ENCODE results near the gene DOK3. TPM values are rescaled to one million over a fixed set of nuclear protein-coding genes. Genes with fewer than 3 reads are reported as not detected.

Gene DOK3
- total and polyA plus RNA-seq, 4 donors, result 15.6 to 146 (median 47.8) TPM

- peaks cover 13 to 56% (median 45%) of the 10 kb centered on the region in 4 donors for H3K36me3 ChIP-seq (ENCODE audit: control insufficient read depth in 4 of 4, insufficient read depth in 4 of 4, low read length in 4 of 4)
- no peaks in the 10 kb centered on the region for H3K27me3 ChIP-seq (ENCODE audit: control insufficient read depth in 3 of 3, insufficient read depth in 3 of 3, low read length in 2 of 3)
- peak; percentile 94 for ATAC-seq (ENCODE audit: insufficient read depth, low FRiP score)
- no peaks in the 10 kb centered on the region for H3K9me3 ChIP-seq (ENCODE audit: control insufficient read depth in 4 of 4, insufficient read depth in 3 of 4, low read length in 3 of 4)
- peak within 1 kb of the TSS; percentile 69 to 74 for H3K9ac ChIP-seq (ENCODE audit: insufficient read depth in 1 of 2, low read length in 2 of 2)
- no peak for TF ChIP-seq CTCF (IDR thresholded peaks at IDR 0.05; ENCODE audit: control extremely low read depth, extremely low read depth)
- peak; percentile 99 to 100 (median 99) for DNase-seq
- peak within 1 kb of the TSS; percentile 73 to 91 for H3K27ac ChIP-seq (ENCODE audit: low read depth in 1 of 2, low read length in 1 of 2)
- peak within 1 kb of the TSS; percentile 65 for H3K4me3 ChIP-seq
- 0% methylated on average over 93 to 96 of the region's 96 CpGs for WGBS, 2 donors
- H3K4me1 ChIP-seq (ENCODE audit: control insufficient read depth in 5 of 5, insufficient read depth in 5 of 5, low read length in 5 of 5), result peaks cover 0 to 14% (median 8%) of the 10 kb centered on the region in 5 donors
These were observed 7.3 kb upstream of the DOK3 start, which contains the start of gene DDX41 for GRCh38 chr5:177516601-177517568. TSS of gene DDX41 (minus strand) at chr5:177516961. CDS start at chr5:177516945, 16 bp downstream.

- WGBS, 2 donors, result 82 to 86% methylated on average over 7 of the region's 7 CpGs
- no peak overlapping the region for H3K27ac ChIP-seq (ENCODE audit: low read depth in 1 of 2, low read length in 1 of 2)
- peaks cover 0 to 14% (median 8%) of the 10 kb centered on the region in 5 donors for H3K4me1 ChIP-seq (ENCODE audit: control insufficient read depth in 5 of 5, insufficient read depth in 5 of 5, low read length in 5 of 5)
- DNase-seq, result no peak
- no peak for TF ChIP-seq CTCF (IDR thresholded peaks at IDR 0.05; ENCODE audit: control extremely low read depth, extremely low read depth)
- no peak for ATAC-seq (ENCODE audit: insufficient read depth, low FRiP score)
- peaks cover 7 to 55% (median 42%) of the 10 kb centered on the region in 4 donors for H3K36me3 ChIP-seq (ENCODE audit: control insufficient read depth in 4 of 4, insufficient read depth in 4 of 4, low read length in 4 of 4)
- H3K9ac ChIP-seq (ENCODE audit: insufficient read depth in 1 of 2, low read length in 2 of 2), result peak overlapping the region; percentile 69 to 74
- H3K4me3 ChIP-seq, result no peak overlapping the region
- no peaks in the 10 kb centered on the region for H3K9me3 ChIP-seq (ENCODE audit: control insufficient read depth in 4 of 4, insufficient read depth in 3 of 4, low read length in 3 of 4)
- H3K27me3 ChIP-seq (ENCODE audit: control insufficient read depth in 3 of 3, insufficient read depth in 3 of 3, low read length in 2 of 3), result no peaks in the 10 kb centered on the region
These were observed 6.0 kb upstream of the DOK3 start for GRCh38 chr5:177515580-177515979.

- no peak overlapping the region for H3K4me3 ChIP-seq
- no peaks in the 10 kb centered on the region for H3K27me3 ChIP-seq (ENCODE audit: control insufficient read depth in 3 of 3, insufficient read depth in 3 of 3, low read length in 2 of 3)
- ATAC-seq (ENCODE audit: insufficient read depth, low FRiP score), result no peak
- H3K4me1 ChIP-seq (ENCODE audit: control insufficient read depth in 5 of 5, insufficient read depth in 5 of 5, low read length in 5 of 5), result peaks cover 0 to 19% (median 8%) of the 10 kb centered on the region in 5 donors
- DNase-seq, result no peak
- peaks cover 7 to 49% (median 42%) of the 10 kb centered on the region in 4 donors for H3K36me3 ChIP-seq (ENCODE audit: control insufficient read depth in 4 of 4, insufficient read depth in 4 of 4, low read length in 4 of 4)
- no peak overlapping the region for H3K9ac ChIP-seq (ENCODE audit: insufficient read depth in 1 of 2, low read length in 2 of 2)
- no peaks in the 10 kb centered on the region for H3K9me3 ChIP-seq (ENCODE audit: control insufficient read depth in 4 of 4, insufficient read depth in 3 of 4, low read length in 3 of 4)
- WGBS, 2 donors, result 94 to 95% methylated on average over 11 of the region's 11 CpGs
- TF ChIP-seq CTCF (IDR thresholded peaks at IDR 0.05; ENCODE audit: control extremely low read depth, extremely low read depth), result no peak
- no peak overlapping the region for H3K27ac ChIP-seq (ENCODE audit: low read depth in 1 of 2, low read length in 1 of 2)
These were observed 4.9 kb upstream of the DOK3 start for GRCh38 chr5:177514541-177514940.
